Skeletal muscle tissue (tissue), 5 donors: ENCODE results near the gene ZNF222. TPM values are rescaled to one million over a fixed set of nuclear protein-coding genes. Genes with fewer than 3 reads are reported as not detected.

Experiments
- H3K27ac ChIP-seq: one replicate; pipeline ENCODE4 v1.7.0; 2013; ENCODE audit warnings: mild to moderate bottlenecking, low read depth, low read length, inconsistent platforms
- H3K27me3 ChIP-seq, 3 donors: one replicate each; pipeline ENCODE4 v1.7.0; 2013; ENCODE audit warnings: low read length in 3 of 3; ENCODE audit not compliant: control insufficient read depth in 3 of 3, insufficient read depth in 3 of 3
- H3K36me3 ChIP-seq, 3 donors: one replicate each; pipeline ENCODE4 v1.7.0; 2013; ENCODE audit warnings: low read length in 3 of 3; ENCODE audit not compliant: control insufficient read depth in 3 of 3, insufficient read depth in 3 of 3
- H3K4me1 ChIP-seq, 3 donors: one replicate each; pipeline ENCODE4 v1.7.0; 2013; ENCODE audit warnings: low read length in 3 of 3, mild to moderate bottlenecking in 3 of 3; ENCODE audit not compliant: control insufficient read depth in 3 of 3, insufficient read depth in 3 of 3
- H3K4me3 ChIP-seq, 3 donors: one replicate each; pipeline ENCODE4 v1.7.0; 2013; ENCODE audit warnings: low read length in 3 of 3
- H3K9ac ChIP-seq, 3 donors: one replicate each; pipeline ENCODE4 v1.7.0; 2013; ENCODE audit warnings: low read length in 3 of 3, mild to moderate bottlenecking in 3 of 3, moderate library complexity in 2 of 3, low read depth in 1 of 3
- H3K9me3 ChIP-seq, 3 donors: one replicate each; pipeline ENCODE4 v1.7.0; 2013; ENCODE audit warnings: low read length in 3 of 3; ENCODE audit not compliant: control insufficient read depth in 3 of 3
- small RNA-seq: library from RNA; depleted of rRNA; stranded (forward); fragments of <200 nt; gene quantifications from one replicate; pipeline ENCODE3, GENCODE V24; 2014
- total RNA-seq: library from RNA; depleted of rRNA; stranded (reverse); fragments of >200 nt; gene quantifications from one replicate; pipeline ENCODE4 v1.2.3, GENCODE V29; 2014
- donor health status: Osteomylitis.

ZNF222 gene
- total RNA-seq, 1 donor from 2014 or later = 5.7 TPM

DNA sequence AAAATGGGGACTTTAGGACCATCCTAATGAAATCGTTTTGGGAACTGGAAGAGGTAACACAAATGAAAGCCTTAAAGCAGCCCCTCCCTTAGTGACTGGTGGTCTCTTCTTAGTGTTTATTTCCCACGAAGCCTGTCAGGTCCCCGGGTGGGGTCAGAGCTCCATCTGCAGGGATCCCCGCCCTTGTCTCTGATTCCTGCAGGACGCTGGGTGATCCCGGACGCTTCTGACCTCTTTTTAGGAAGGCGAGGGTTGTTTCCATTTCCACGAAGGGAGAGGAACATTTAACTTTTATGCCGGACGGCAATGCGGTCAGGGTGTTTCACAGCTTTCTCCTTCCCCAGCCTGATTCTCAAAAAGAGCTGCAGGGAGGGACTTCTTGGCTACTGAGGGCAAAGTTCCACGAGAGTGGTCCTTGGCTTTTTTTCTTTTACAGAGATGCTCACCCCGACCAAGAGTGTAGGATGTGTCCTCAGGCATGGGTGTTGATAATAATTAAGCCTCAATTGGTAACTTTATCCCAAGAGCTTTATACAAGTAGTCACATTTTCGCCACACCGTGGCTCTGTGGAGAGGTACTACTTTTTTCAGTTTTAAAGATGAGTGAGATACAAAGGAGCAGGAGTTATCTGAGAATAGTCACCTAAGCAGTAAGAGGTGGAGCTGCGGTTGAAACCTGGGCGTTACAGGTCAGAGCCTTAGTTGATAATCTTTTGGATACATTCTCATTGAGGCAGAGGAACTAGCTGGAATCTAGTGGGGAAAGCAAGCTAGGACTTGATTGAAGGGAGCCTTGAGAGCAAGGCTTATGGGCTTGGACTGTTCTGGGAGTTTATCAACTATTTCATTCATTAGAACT is 47.6 kb downstream of the ZNF222 start:
- H3K27me3 ChIP-seq = no peaks in the 10 kb centered on the region
- peaks cover 6 to 8% (median 6%) of the 10 kb centered on the region in 3 donors for H3K36me3 ChIP-seq
- H3K9ac ChIP-seq = peak overlapping the region; percentile 45 to 85 (median 80)
- H3K4me1 ChIP-seq = peaks cover 8 to 22% (median 11%) of the 10 kb centered on the region in 3 donors
- no peak overlapping the region for H3K27ac ChIP-seq
- peaks cover 0 to 4% (median 2%) of the 10 kb centered on the region in 3 donors for H3K9me3 ChIP-seq
- peak overlapping the region; percentile 90 to 99 (median 98) for H3K4me3 ChIP-seq

DNA sequence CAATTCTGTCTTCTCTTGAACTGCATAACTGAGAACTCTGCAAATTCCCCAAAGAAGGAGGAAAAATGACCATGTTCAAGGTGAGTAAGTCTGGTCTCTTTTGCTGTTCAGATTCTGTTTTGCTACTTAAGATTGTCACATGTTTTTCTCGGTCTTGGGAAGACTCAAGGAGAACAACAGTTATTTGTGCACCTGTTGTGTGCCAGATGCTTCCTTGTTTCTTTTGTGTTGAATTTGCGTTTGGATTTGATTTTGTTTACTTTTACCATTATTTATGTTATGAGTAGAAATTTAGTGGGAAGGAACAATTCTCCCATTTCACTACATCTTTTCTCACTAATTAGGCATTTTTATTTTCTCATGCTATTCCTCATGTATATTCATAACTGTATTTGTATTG is 51.1 kb downstream of the ZNF222 start:
- Histone ChIP-seq H3K9ac (no peak overlapping the region), H3K36me3 (peaks cover 9 to 19% (median 15%) of the 10 kb centered on the region in 3 donors), H3K4me1 (peaks cover 8 to 19% (median 10%) of the 10 kb centered on the region in 3 donors), H3K9me3 (no peaks in the 10 kb centered on the region), H3K4me3 (no peak overlapping the region), H3K27me3 (no peaks in the 10 kb centered on the region), H3K27ac (no peak overlapping the region)

Small RNA genes lying within 50 kb of the gene (small RNA-seq; reads per million reads assigned to genes)
- not detected for gene AC006213.5

Other genes starting within 250 kb of the ZNF222 start
- 1.0 TPM for gene KCNN4, start 244.4 kb upstream of the ZNF222 start, total RNA-seq
- not detected for gene LYPD5, start 222.9 kb upstream of the ZNF222 start, total RNA-seq
- 21.4 TPM for gene ZNF283, start 198.1 kb upstream of the ZNF222 start, total RNA-seq
- 1.6 TPM for gene ZNF404, start 141.4 kb upstream of the ZNF222 start, total RNA-seq
- gene ZNF45, start 90.1 kb upstream of the ZNF222 start, total RNA-seq = 13.0 TPM
- gene ZNF221, start 74.2 kb upstream of the ZNF222 start, total RNA-seq = 6.3 TPM
- 13.0 TPM for gene ZNF155, start 41.2 kb upstream of the ZNF222 start, total RNA-seq
- 4.2 TPM for gene ZNF230, start 22.4 kb upstream of the ZNF222 start, total RNA-seq
- gene ZNF223, start 26.7 kb downstream of the ZNF222 start, total RNA-seq = 5.2 TPM
- gene ZNF284, start 46.8 kb downstream of the ZNF222 start, total RNA-seq = 2.6 TPM
- gene ZNF224, start 69.0 kb downstream of the ZNF222 start, total RNA-seq = 30.3 TPM
- gene ZNF225, start 88.0 kb downstream of the ZNF222 start, total RNA-seq = 7.3 TPM
- 11.5 TPM for gene ZNF234, start 116.2 kb downstream of the ZNF222 start, total RNA-seq
- gene ZNF226, start 139.7 kb downstream of the ZNF222 start, total RNA-seq = 15.7 TPM
- 21.4 TPM for gene ZNF227, start 187.2 kb downstream of the ZNF222 start, total RNA-seq
- 1.6 TPM for gene ZNF233, start 234.5 kb downstream of the ZNF222 start, total RNA-seq